ENCODE measurements around the gene CCL27. TPM values are rescaled to one million over a fixed set of nuclear protein-coding genes. Genes with fewer than 3 reads are reported as not detected.

Gene CCL27
- total RNA-seq, 1 donor from 2014 or later, result not detected

GRCh38 chr9:34701769-34702736 lies 39.6 kb upstream of the CCL27 start:
- TF ChIP-seq CTCF (IDR thresholded peaks at IDR 0.05), result peak; percentile 100
- Histone ChIP-seq H3K27ac (peak overlapping the region; percentile 77), H3K4me1 (peaks cover 7% of the 10 kb centered on the region), H3K9me3 (no peaks in the 10 kb centered on the region), H3K36me3 (no peaks in the 10 kb centered on the region), H3K27me3 (ENCODE audit: low read depth) (no peaks in the 10 kb centered on the region), H3K4me3 (peak overlapping the region; percentile 82)
- DNase-seq (peak; percentile 87), ATAC-seq (peak; percentile 95 to 96)
- intact Hi-C loops (cut with DNase I), result no loop called here

DNA sequence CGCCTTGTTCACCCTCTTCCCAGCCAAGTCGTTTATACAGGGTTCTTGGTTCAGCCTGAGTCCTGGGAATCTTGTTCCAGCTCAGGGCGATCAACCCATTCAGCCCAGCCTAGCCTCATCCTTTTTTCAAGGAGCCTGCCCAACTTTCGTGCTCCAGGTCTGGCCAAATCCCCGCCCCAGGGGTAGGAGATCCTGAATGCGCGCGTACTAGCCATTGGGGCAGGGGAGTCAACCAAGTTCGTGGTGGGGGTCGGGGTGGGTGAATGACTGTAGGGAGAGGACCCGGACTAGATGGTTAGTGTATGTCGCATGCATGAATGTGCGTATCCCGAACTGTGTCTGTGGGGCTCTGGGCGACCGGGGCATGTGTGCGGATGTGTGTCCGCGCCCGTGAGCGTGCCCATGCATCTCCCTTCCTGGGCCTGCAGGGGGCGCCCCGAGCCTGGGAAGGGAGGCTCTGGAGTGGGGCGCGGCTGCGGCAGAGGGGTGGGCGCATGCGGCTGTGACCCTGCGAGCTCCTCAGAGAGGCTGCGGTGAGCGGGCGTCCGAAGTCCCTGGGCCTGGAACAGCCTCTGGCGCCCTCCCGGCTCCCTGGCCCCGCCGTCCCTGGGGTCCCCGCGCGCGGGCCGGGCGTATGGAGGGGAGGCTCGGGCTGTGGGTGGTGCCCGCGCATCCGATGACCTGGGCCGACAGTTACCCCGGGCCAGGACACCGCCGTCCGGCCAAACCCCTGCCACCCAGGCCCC lies 38.7 kb upstream of the CCL27 start:
- peak; percentile 79 for DNase-seq
- Histone ChIP-seq H3K9me3 (no peaks in the 10 kb centered on the region), H3K4me3 (peak overlapping the region; percentile 82), H3K27ac (peak overlapping the region; percentile 77), H3K36me3 (no peaks in the 10 kb centered on the region), H3K4me1 (peaks cover 7% of the 10 kb centered on the region), H3K27me3 (ENCODE audit: low read depth) (no peaks in the 10 kb centered on the region)
- intact Hi-C loops (cut with DNase I), result no loop called here
- TF ChIP-seq CTCF (IDR thresholded peaks at IDR 0.05), result peak; percentile 95
- ATAC-seq, result peak; percentile 95 to 97

DNA sequence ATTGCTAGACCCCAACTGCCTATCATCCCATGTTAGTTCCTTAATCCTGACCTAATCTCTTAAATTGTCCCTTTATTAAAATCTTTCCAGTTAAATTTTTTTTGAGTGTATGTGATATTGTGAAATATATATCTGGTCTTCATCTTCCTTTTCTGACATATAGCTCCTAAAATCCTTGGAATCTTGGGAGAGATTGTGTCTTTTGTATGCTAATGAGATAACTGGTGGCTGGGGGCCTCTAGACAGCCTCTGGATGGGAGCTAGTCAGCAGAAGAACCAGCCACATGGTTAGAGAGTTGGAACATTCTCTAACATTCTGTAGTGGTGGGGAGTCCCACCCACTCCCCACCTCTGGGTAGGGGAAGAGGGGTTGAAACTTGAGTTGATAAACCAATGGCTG lies 32.4 kb upstream of the CCL27 start:
- ATAC-seq, result no peak
- Histone ChIP-seq H3K27ac (no peak overlapping the region), H3K9me3 (no peaks in the 10 kb centered on the region), H3K36me3 (no peaks in the 10 kb centered on the region), H3K4me1 (peaks cover 5% of the 10 kb centered on the region), H3K27me3 (ENCODE audit: low read depth) (no peaks in the 10 kb centered on the region), H3K4me3 (no peak overlapping the region)
- DNase-seq, result no peak
- intact Hi-C loops (cut with DNase I), result no loop called here
- TF ChIP-seq CTCF (IDR thresholded peaks at IDR 0.05), result no peak

- Histone ChIP-seq H3K4me1 (peaks cover 5% of the 10 kb centered on the region), H3K27ac (no peak overlapping the region), H3K36me3 (no peaks in the 10 kb centered on the region), H3K9me3 (no peaks in the 10 kb centered on the region), H3K27me3 (ENCODE audit: low read depth) (no peaks in the 10 kb centered on the region), H3K4me3 (no peak overlapping the region)
- TF ChIP-seq CTCF (IDR thresholded peaks at IDR 0.05), result no peak
- ATAC-seq (no peak), DNase-seq (no peak)
- intact Hi-C loops (cut with DNase I), result no loop called here
Observed at GRCh38 chr9:34693560-34693959, 31.1 kb upstream of the CCL27 start.

- Histone ChIP-seq H3K4me1 (peaks cover 5% of the 10 kb centered on the region), H3K27me3 (ENCODE audit: low read depth) (no peaks in the 10 kb centered on the region), H3K27ac (no peak overlapping the region), H3K4me3 (no peak overlapping the region), H3K9me3 (no peaks in the 10 kb centered on the region), H3K36me3 (no peaks in the 10 kb centered on the region)
- intact Hi-C loops (cut with DNase I), result no loop called here
- no peak for DNase-seq
- TF ChIP-seq CTCF (IDR thresholded peaks at IDR 0.05), result no peak
- no peak for ATAC-seq
Observed at GRCh38 chr9:34691936-34692315, 29.5 kb upstream of the CCL27 start.
